UCSD-AML1 (cell line): ENCODE measurements around the gene CHD9.
A peak's percentile ranks its signal among the peaks of the same experiment; 100 is the strongest.

Experiments used
- DNase-seq: peaks from one replicate; lab custom pipeline; 2025; ENCODE audit not compliant: unreplicated experiment; lab: John Stamatoyannopoulos, UW

The CHD9 gene

GRCh38 chr16:53191413-53191812, 136.6 kb downstream of the CHD9 start:
- no peak for DNase-seq

GRCh38 chr16:53198933-53199332, 144.1 kb downstream of the CHD9 start:
- no peak for DNase-seq

DNA sequence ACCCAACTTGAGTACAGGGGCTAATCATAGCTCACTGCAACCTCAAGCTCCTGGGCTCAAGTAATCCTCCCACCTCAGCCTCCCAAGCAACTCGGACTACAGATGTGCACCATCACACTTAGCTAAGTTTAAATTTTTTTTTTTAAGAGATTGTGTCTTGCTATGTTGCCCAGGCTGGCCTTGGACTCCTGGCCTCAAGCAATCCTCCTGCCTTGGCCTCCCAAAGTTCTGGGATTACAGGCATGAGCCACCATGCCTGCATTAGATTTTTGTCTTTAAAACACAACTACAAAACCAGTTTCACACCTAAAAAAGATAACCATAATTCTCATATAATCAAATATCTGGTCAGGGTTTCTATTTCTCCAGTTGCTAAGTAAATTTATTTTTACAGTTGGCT, 147.1 kb downstream of the CHD9 start:
- no peak for DNase-seq

DNA sequence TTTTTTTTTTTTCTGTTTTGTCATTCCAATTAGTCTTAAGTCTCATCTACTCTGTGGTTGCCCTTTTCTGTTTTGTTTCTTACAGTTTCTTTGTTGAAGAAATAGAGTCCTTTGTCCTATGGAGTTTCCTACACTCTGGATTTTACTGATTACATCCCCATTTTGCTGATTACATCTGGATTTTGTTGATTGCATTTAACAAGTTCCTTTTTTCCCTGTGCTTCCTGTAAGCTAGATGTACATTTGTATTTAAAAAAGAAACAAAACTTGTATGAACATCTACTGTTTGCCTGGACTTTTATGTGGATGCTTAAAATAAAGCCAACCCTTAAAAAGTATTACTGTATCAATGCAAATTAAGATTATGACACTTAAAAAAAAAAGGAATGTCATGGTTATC, 147.6 kb downstream of the CHD9 start:
- no peak for DNase-seq

DNA sequence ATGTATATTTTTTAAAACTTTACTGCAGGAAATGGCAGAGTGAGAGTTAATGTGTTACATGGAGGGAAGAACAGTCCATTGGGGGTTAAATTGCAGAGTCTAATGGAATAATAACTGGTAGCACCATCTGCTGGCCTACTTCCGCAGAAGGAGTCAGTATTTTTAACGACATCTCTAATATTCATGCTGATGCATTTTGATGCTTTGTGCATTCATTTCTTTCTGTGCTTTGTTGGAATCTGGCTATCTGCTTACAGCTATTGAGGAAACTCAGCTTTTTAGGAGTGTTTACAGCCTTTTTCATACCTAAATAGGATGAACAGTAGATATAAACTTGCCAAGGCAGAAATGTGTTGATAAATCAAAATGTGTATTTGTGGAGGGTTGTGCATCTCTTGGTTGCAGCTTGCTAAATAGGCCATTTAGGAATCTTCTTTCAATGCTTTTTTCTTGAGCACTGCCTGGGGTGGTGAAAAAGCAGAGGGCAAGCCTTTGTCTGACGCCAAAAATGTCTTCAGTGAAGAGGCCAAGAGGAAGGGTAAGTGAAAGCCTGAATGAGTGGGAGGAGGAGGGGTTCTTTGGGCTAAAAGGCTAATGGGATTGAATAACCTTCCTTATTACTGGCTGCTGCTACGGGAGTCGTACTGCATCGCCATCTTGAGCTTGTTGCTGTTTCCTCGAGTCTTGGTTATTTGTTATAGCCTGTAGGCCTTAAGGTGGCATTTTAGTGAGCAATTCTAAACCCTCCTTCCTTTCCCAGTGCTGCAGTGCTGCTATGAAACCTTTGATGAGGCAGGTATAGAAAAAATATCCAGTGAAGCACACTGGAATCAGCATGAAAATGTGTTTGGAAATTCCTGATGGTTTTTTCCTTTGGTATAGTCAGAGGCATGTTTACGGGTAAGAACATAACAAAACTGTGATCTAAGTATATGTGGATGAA, 153.3 kb downstream of the CHD9 start:
- DNase-seq, result peak; percentile 56

DNA sequence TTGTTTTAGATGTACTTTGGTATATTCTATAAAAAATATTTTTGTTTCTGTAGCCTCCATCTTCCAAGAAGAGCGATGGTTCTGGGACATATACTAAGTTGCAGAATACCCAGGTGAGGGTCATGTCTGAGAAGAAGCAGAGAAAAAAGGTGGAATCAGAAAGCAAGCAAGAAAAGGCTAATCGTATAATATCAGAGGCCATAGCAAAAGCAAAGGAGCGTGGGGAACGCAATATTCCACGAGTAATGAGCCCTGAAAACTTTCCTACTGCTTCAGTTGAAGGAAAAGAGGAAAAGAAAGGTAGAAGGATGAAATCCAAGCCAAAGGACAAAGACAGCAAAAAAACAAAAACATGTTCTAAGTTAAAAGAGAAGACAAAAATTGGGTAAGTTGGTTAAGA, 154.6 kb downstream of the CHD9 start:
- DNase-seq, result no peak

GRCh38 chr16:53209877-53210276, 155.1 kb downstream of the CHD9 start:
- no peak for DNase-seq

GRCh38 chr16:53211253-53211652, 156.5 kb downstream of the CHD9 start:
- DNase-seq, result no peak

DNA sequence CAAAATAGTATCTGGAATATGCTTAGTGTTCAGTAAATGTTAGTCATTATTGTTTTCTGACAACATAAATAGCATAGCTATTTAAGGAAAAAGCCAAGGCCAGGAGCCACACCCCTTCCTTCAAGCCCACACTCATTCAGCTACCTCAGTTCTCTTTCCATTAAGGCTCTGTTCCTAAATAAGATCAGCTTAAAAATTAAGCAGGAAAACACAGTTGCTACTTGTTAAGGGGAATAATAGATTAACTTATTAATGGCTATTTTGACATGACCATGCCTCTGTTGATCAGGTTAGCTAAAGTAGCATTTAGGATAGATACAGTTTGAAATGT, 158.1 kb downstream of the CHD9 start:
- DNase-seq, result no peak

- DNase-seq, result no peak
Observed at GRCh38 chr16:53213542-53213941, 158.8 kb downstream of the CHD9 start.

- no peak for DNase-seq
Observed at GRCh38 chr16:53216798-53217197, 162.0 kb downstream of the CHD9 start.

GRCh38 chr16:53219371-53219770, 164.6 kb downstream of the CHD9 start:
- DNase-seq, result no peak

DNA sequence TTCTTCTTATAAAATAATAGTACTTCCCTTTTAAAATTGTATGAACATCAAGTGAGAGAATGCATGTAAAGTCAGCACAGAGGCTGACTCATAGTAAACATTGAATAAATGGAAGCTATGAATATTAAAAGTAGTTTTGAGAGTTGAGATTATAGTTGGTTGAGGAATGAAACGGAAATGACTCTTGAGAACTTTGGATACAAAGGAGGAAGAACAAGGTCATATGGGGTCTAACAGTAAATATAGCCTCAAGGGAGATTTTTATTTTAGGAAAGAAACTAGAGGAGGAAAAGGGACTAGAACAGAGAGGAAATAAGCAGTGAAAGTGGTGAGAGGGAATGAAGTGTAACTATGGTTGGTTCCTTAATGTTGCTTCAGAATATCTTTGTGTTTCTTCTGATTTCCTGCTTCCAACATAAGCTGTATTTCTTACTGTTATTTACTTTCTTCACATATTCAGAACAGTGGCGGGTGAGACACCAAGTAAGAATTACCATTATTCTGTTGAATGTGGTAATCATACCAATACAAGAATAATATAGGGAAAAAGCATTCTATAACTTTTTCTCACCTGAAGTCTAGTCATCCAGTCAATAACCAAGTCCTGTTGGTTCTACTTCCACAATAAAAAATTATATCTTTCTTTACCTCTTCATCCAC, 165.1 kb downstream of the CHD9 start:
- no peak for DNase-seq

GRCh38 chr16:53220585-53220984, 165.8 kb downstream of the CHD9 start:
- DNase-seq, result no peak

- no peak for DNase-seq
Observed at GRCh38 chr16:53224951-53225533, 170.3 kb downstream of the CHD9 start.

- DNase-seq, result no peak
Observed at GRCh38 chr16:53232826-53233529, 178.2 kb downstream of the CHD9 start.

GRCh38 chr16:53234836-53235235, 180.0 kb downstream of the CHD9 start:
- DNase-seq, result no peak

GRCh38 chr16:53235851-53236250, 181.1 kb downstream of the CHD9 start:
- no peak for DNase-seq

DNA sequence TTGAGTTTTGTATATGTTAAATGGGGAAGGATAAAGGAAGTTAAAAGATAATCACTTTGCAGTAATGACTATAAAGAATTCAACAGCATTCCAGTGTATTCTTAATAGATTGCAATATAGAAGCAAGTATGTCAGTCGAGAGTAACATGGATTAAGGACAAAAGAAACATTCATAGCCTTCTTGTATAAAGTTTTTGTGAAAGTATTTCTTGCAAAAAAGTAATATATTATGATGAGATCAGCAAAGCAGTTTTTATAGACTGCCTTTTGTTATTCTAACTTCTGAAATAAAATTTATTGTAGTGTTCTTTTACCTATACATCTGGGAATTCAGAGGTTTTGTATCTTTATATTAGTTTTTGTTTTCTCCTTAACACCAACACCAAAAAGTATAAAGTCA, 194.5 kb downstream of the CHD9 start:
- DNase-seq, result no peak

DNA sequence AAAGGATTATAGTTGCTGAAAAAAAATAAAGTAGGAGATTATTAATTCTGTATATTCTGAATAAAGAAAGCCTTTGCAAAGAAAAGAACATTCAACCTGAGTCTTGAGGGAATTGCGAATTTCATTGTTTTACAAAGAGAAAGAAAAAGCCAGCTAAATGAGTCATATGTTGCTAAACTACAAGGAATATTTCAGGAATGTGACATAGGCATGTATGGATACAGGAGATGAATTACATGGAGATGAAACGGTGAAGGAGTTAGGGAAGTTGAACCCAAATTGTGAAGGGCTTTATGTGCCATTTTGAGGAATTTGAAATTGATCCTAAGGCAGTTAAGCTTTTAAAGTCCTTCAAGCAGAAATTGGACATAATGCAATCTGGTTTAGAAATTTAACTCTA, 202.2 kb downstream of the CHD9 start:
- DNase-seq, result no peak

DNA sequence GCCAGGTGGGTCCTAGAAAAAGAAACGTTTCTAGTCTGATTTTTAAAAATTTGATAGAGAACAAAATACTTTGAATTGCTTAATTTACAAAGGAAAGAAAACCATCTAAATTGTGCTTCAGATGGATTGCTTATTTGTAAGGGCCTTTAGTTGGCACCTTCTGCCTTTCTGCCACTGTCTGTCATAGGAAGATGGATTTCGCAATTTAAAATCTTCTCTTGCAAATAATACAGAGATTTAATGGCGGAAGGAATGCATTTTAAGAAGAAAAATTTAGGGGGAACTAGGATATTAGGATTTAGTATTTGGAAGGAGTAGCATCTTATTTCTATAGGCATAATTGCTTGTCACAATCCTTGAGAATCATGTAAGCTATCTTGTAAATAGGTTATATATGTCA, 204.0 kb downstream of the CHD9 start:
- DNase-seq, result no peak

DNA sequence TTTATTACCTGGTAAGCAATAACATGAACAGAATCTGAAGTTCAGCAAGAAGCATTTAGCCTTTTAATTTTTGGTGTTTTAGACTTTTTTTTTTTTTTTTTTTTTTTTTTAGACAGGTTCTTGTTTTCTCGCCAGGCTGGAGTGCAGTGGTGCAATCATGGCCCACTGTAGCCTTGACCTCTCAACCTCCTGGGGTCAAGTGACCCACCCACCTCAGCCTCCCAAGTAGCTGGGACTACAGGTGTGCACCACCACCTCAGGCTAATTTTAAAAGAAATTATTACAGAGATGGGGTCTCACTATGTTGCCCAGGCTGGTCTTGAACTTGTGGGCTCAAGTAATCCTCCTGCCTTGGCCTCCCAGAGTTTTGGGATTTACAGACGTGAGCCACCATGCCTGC, 206.5 kb downstream of the CHD9 start:
- DNase-seq, result no peak
